Neural progenitor cell (in vitro differentiated cells): Measurements from ENCODE around the gene MMP2. TPM values are rescaled to one million over a fixed set of nuclear protein-coding genes. Genes with fewer than 3 reads are reported as not detected.

Source experiments
- DNase-seq: peaks from one replicate; pipeline ENCODE4 v3.0.0-alpha.2; 2016; ENCODE audit warnings: low spot score
- H2AFZ ChIP-seq: fragments of 200-600 bp; sonication (generic); replicated peaks from 2 replicates; pipeline ENCODE4 v1.6.1; 2016; ENCODE audit warnings: antibody characterized with exemption
- H3F3A ChIP-seq: fragments of 200-600 bp; sonication (generic); 2 replicates; pipeline ENCODE4 v1.6.1; 2016; ENCODE audit warnings: antibody characterized with exemption, low read depth
- H3K27ac ChIP-seq: fragments of 200-600 bp; sonication (generic); 2 replicates; pipeline ENCODE4 v1.5.1; 2016; ENCODE audit warnings: mild to moderate bottlenecking
- H3K27me3 ChIP-seq: fragments of 200-600 bp; sonication (generic); 2 replicates; pipeline ENCODE4 v1.6.1; 2016; ENCODE audit warnings: mild to moderate bottlenecking, moderate library complexity
- H3K36me3 ChIP-seq: fragments of 200-600 bp; sonication (generic); 2 replicates; pipeline ENCODE4 v1.5.1; 2016
- H3K4me1 ChIP-seq: fragments of 200-600 bp; sonication (generic); 2 replicates; pipeline ENCODE4 v1.6.1; 2016; ENCODE audit warnings: mixed run types
- H3K4me2 ChIP-seq: fragments of 200-600 bp; sonication (generic); 2 replicates; pipeline ENCODE4 v1.6.1; 2016
- H3K4me3 ChIP-seq: fragments of 200-600 bp; sonication (generic); 2 replicates; pipeline ENCODE4 v1.5.1; 2016
- H3K79me2 ChIP-seq: fragments of 200-600 bp; sonication (generic); 2 replicates; pipeline ENCODE4 v1.6.1; 2016; ENCODE audit warnings: low read depth
- H3K9ac ChIP-seq: fragments of 200-600 bp; sonication (generic); 2 replicates; pipeline ENCODE4 v1.6.1; 2016
- H3K9me3 ChIP-seq: fragments of 200-600 bp; sonication (generic); 2 replicates; pipeline ENCODE4 v1.5.1; 2016; ENCODE audit warnings: low read depth
- H4K20me1 ChIP-seq: fragments of 200-600 bp; sonication (generic); 2 replicates; pipeline ENCODE4 v1.6.1; 2016; ENCODE audit warnings: low read depth
- H3K27ac Mint-ChIP-seq: 3 replicates; pipeline ENCODE4 v1.8.0; 2021; ENCODE audit warnings: mixed read lengths
- H3K27me3 Mint-ChIP-seq: 2 replicates; pipeline ENCODE4 v1.8.0; 2022; ENCODE audit warnings: low read depth, mild to moderate bottlenecking, inconsistent platforms, moderate library complexity, mixed read lengths; ENCODE audit not compliant: insufficient read depth
- H3K36me3 Mint-ChIP-seq: 3 replicates; pipeline ENCODE4 v1.8.0; 2021; ENCODE audit warnings: mixed read lengths
- H3K4me1 Mint-ChIP-seq: 3 replicates; pipeline ENCODE4 v1.8.0; 2021; ENCODE audit warnings: mixed read lengths
- H3K4me3 Mint-ChIP-seq: 3 replicates; pipeline ENCODE4 v1.8.0; 2021; ENCODE audit warnings: mild to moderate bottlenecking, moderate library complexity, mixed read lengths
- H3K9me3 Mint-ChIP-seq: 3 replicates; pipeline ENCODE4 v1.8.0; 2020; ENCODE audit warnings: mixed read lengths
- CTCF ChIP-seq: fragments of 200-600 bp; sonication (generic); IDR thresholded peaks from 2 replicates; pipeline ENCODE4 v1.5.1; 2017; ENCODE audit warnings: antibody characterized with exemption, mild to moderate bottlenecking
- EZH2 ChIP-seq: fragments of 200-600 bp; sonication (generic); IDR thresholded peaks from 2 replicates; pipeline ENCODE4 v1.6.1; 2017; ENCODE audit warnings: antibody characterized with exemption, mild to moderate bottlenecking, moderate library complexity
- EZH2phosphoT487 ChIP-seq: fragments of 200-600 bp; sonication (generic); IDR thresholded peaks from 2 replicates; pipeline ENCODE4 v1.6.1; 2017; ENCODE audit warnings: antibody characterized with exemption
- total RNA-seq: library from RNA; depleted of rRNA; stranded (reverse); fragments of >200 nt; gene quantifications from 2 replicates; pipeline ENCODE4 v1.2.3, GENCODE V29; 2015; ENCODE audit warnings: low replicate concordance

Gene MMP2
- total RNA-seq, 1 donor from 2014 or later, result 18.3 TPM

GRCh38 chr16:55438281-55438680, 40.7 kb upstream of the MMP2 start:
- H4K20me1 ChIP-seq, result no peaks in the 10 kb centered on the region
- H3K9ac ChIP-seq, result no peak overlapping the region
- no peak overlapping the region for H3K27ac ChIP-seq
- Mint-ChIP-seq H3K4me3 (no peak overlapping the region), H3K27me3 (peaks cover 2% of the 10 kb centered on the region), H3K27ac (no peak overlapping the region), H3K36me3 (no peaks in the 10 kb centered on the region), H3K4me1 (peaks cover 7% of the 10 kb centered on the region), H3K9me3 (no peaks in the 10 kb centered on the region)
- H3K36me3 ChIP-seq, result no peaks in the 10 kb centered on the region
- H3K9me3 ChIP-seq, result no peaks in the 10 kb centered on the region
- no peaks in the 10 kb centered on the region for H3K79me2 ChIP-seq
- peaks cover 3% of the 10 kb centered on the region for H3K4me1 ChIP-seq
- no peak for TF ChIP-seq EZH2
- no peak for TF ChIP-seq CTCF
- TF ChIP-seq EZH2phosphoT487, result no peak
- H3F3A ChIP-seq, result no peaks in the 10 kb centered on the region
- H3K4me2 ChIP-seq, result no peak overlapping the region
- no peak for DNase-seq
- H2AFZ ChIP-seq, result no peak overlapping the region
- no peak overlapping the region for H3K4me3 ChIP-seq
- no peaks in the 10 kb centered on the region for H3K27me3 ChIP-seq

GRCh38 chr16:55439101-55439690, 39.8 kb upstream of the MMP2 start:
- Mint-ChIP-seq H3K27me3 (peaks cover 2% of the 10 kb centered on the region), H3K36me3 (no peaks in the 10 kb centered on the region), H3K9me3 (no peaks in the 10 kb centered on the region), H3K4me1 (peaks cover 15% of the 10 kb centered on the region), H3K4me3 (no peak overlapping the region), H3K27ac (no peak overlapping the region)
- Histone ChIP-seq H3K27me3 (no peaks in the 10 kb centered on the region), H3K27ac (no peak overlapping the region), H3K79me2 (no peaks in the 10 kb centered on the region), H3K4me2 (no peak overlapping the region), H4K20me1 (no peaks in the 10 kb centered on the region), H3K9me3 (no peaks in the 10 kb centered on the region), H2AFZ (no peak overlapping the region), H3F3A (no peaks in the 10 kb centered on the region), H3K4me1 (peaks cover 3% of the 10 kb centered on the region), H3K9ac (no peak overlapping the region), H3K36me3 (no peaks in the 10 kb centered on the region), H3K4me3 (no peak overlapping the region)
- no peak for DNase-seq
- TF ChIP-seq CTCF (no peak), EZH2phosphoT487 (no peak), EZH2 (no peak)

GRCh38 chr16:55443434-55444346, 35.3 kb upstream of the MMP2 start:
- no peak overlapping the region for H2AFZ ChIP-seq
- no peak overlapping the region for H3K4me3 ChIP-seq
- no peak overlapping the region for H3K4me2 ChIP-seq
- no peak overlapping the region for H3K9ac ChIP-seq
- Mint-ChIP-seq H3K36me3 (no peaks in the 10 kb centered on the region), H3K27me3 (no peaks in the 10 kb centered on the region), H3K9me3 (no peaks in the 10 kb centered on the region), H3K4me1 (peaks cover 29% of the 10 kb centered on the region), H3K4me3 (no peak overlapping the region), H3K27ac (no peak overlapping the region)
- H3K9me3 ChIP-seq, result no peaks in the 10 kb centered on the region
- TF ChIP-seq EZH2phosphoT487 (no peak), EZH2 (no peak), CTCF (no peak)
- H3K27ac ChIP-seq, result no peak overlapping the region
- no peak for DNase-seq
- no peaks in the 10 kb centered on the region for H3K27me3 ChIP-seq
- no peaks in the 10 kb centered on the region for H3F3A ChIP-seq
- H3K4me1 ChIP-seq, result peaks cover 3% of the 10 kb centered on the region
- H3K36me3 ChIP-seq, result no peaks in the 10 kb centered on the region
- H4K20me1 ChIP-seq, result no peaks in the 10 kb centered on the region
- H3K79me2 ChIP-seq, result no peaks in the 10 kb centered on the region
